GM19397 (cell line): Measurements from ENCODE around the gene G6PC1.
"Not testable (repeated sequence)": the region's sequence is repeated elsewhere in the genome, so short reads cannot be mapped to it uniquely, and the experiment has no call there.

ENCODE experiments used
- ATAC-seq: cut with Tn5 transposase; IDR thresholded peaks from one replicate; pipeline ENCODE4 v1.9.1; 2021; ENCODE audit warnings: mild to moderate bottlenecking, moderate library complexity; ENCODE audit not compliant: unreplicated experiment

Gene G6PC1

DNA sequence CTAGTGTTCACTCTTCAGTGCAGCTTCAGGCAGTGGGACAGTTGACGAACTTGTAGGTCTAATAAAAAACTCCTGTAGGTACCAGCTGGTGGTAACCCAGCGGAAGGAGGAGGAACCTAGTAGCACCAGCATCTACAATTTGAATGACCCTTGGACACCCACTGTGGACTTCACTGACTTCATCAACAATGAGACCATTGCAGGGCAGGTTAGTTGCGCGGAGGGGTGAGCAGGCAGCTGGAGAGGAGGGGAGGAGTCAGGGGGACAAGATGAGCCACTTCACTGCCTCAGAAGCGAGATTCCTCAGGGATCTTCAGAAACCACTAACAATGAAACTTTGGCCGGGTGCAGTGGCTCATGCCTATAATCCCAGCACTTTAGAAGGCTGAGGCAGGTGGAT lies 27.3 kb upstream of the G6PC1 start:
- ATAC-seq: no peak

DNA sequence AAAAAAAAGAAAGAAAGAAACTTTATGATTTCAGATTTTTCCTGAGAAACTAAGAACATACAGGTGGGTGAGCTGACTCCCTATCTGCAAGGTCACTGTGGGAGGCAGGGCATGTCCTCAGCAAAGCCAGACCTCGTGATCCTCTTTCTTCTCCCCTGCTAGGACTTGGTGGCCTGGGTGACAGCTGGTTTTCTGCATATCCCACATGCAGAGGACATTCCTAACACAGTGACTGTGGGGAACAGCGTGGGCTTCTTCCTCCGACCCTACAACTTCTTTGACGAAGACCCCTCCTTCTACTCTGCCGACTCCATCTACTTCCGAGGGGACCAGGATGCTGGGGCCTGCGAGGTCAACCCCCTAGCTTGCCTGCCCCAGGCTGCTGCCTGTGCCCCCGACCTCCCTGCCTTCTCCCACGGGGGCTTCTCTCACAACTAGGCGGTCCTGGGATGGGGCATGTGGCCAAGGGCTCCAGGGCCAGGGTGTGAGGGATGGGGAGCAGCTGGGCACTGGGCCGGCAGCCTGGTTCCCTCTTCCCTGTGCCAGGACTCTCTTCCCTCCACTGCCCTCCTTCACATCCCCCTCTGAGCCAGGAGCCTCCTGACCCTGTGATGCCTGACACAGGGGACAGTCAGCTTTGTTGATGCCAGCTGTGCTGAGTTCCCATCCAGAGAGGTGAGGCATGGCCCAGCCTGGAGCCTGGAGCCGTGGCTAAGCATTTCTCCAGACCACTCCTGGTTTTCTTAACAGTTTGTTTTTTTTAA lies 26.5 kb upstream of the G6PC1 start:
- not testable (repeated sequence) for ATAC-seq

DNA sequence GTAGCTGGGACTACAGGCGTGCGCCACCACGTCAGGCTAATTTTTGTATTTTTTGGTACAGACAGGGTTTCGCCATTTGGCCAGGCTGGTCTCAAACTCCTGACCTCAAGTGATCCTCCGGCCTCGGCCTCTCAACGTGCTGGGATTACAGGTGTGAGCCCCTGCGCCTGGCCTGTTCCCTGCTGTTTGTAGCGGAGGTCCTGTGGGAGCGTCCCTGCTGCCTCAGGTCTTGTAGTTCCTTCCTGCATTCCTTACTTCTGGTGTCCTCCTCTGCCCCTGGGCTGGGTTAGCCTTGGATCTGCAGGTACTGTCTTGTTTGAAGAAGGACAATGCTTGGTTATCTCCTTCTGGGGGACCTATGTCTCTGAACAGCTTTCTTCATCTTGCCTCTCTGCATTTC lies 23.6 kb upstream of the G6PC1 start:
- no peak for ATAC-seq

DNA sequence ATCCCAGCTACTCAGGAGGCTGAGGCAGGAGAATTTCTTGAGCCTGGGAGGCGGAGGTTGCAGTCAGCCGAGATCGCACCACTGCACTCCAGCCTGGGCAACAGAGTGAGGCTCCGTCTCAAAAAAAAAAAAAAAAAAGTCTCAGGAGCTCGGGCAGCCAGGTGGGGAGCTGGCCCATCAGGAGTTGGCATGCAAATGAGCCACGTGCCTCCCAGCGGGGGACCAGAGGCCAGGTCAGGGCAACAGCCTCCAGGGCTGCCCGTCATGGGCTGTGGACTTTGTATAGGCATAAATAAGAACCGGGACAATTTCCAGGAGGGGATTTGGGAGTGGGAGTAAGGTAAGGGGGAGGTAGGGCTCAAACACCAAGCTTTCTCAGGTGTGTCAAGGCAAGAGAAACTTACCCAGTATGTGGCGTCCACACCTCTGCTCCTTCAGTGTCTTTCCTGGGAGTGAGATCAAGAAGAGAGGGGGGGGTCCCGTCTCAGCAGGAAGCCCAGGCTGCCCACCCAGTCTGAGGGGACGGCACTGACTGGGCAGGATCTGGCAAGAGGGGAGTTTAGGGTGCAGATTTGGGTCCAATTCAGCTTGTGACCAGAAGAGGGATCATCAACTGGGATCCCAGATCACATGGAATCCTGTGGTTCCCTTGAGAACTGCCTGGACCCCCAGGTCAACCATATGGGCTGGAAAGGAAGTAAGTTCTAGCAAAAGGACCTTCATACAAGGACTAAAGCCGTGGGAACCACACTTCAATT lies 22.3 kb upstream of the G6PC1 start:
- ATAC-seq: no peak

DNA sequence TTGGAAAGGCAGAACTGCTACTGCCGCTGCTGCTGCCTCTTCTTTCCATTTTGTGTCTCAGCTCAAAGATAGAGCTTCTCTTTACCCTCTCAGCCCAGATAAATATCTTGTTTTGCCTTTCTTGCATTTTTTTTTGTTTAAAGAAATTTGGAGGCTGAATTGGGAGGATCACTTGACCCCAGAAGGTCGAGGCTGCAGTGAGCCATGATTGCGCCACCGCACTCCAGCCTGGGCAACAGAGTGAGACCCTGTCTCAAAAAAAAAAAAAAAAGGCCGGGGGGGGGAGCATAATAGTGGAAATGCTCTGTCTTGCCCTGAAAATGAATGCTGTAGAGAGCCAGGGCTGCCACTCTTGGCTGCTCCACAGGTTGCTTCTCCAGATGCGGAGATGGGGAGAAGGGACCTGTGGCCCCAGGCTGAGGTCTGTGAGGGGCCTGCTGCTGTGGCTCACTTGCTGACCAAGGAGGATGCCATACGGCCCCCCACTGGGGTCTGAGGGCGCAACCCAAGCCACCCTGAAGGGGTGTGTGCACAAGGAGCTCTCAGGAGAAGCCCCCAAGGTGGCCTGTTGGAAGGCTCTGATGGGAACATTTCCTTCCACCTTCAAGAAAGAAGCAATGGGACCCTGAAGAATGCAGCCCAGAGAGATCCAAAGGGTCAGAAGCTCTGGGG lies 21.5 kb upstream of the G6PC1 start:
- no peak for ATAC-seq

DNA sequence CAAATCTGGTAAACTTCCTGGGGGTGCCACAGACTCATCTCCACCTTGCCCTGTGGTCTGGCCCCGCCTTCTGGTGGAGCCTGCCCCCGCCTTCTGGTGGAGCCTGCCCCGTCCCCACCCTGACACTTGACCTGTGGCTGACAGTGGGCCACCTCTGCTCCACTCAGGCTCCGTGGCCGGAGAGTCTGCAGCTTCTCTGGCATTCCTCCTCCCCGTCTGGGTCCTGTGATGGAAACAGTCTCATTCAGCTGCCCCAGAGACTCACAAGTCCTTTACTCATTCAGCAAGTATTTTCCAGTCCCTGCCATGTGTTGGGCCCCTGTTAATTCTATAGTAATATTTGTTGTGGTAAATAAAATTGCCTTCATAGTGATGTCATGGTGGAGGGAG lies 21.0 kb upstream of the G6PC1 start:
- no peak for ATAC-seq

DNA sequence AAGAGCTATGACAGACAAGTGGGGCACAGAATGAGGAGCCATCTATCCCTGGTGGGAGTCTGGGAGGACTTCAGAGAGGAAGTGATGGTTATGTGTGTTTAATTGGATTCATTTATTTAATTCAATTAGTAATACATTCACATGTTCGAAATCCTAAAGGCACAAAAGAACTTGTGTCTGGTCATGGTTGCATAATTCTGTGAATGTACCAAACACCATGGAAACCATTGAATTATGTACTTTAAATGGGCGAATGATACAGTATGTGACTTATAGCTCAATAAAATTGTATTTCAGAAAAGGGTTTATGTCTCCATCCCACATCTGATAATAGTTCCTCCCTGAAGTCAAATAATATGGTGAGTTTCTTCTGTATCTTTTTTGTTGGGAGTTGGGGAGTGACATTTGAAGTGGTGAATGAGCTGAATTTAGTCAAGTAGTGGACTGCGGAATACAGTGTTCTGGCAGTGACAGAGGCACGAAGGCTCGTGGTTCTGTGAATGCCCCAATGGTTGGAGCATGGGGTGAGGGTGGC lies 19.8 kb upstream of the G6PC1 start:
- ATAC-seq: no peak

DNA sequence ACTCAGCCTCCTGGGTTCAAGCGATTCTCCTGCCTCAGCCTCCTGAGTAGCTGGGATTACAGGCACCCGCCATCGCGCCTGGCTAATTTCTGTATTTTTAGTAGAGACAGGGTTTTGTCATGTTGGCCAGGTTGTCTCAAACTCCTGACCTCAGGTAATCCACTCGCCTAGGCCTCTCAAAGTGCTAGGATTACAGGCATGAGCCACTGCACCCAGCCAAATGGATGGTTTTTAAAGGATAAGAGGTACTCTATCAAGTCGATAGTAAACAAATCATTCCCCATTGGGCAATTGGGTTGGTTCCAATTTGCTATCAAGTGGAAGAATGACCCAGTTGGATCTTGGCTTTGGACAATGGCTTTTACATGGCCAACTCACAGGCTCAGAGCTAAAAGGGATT lies 18.9 kb upstream of the G6PC1 start:
- ATAC-seq: not testable (repeated sequence)

DNA sequence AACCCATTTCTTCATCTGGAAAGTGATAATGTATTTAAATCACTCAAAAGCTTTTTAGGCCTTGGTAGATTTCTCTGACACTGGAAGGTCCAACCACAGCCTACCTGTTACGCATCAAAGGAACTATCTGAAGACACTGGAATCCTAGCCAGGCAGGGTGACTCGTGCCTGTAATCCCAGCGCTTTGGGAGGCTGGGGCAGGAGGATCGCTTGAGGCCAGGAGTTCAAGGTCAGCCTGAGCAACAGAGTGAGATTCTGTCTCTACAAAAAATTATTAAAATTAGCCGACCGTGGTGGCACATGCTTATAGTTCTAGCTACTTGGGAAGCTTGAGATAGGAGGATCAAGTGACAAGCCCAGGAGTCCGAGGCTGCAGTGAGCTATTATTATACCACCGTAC lies 18.4 kb upstream of the G6PC1 start:
- ATAC-seq: no peak

DNA sequence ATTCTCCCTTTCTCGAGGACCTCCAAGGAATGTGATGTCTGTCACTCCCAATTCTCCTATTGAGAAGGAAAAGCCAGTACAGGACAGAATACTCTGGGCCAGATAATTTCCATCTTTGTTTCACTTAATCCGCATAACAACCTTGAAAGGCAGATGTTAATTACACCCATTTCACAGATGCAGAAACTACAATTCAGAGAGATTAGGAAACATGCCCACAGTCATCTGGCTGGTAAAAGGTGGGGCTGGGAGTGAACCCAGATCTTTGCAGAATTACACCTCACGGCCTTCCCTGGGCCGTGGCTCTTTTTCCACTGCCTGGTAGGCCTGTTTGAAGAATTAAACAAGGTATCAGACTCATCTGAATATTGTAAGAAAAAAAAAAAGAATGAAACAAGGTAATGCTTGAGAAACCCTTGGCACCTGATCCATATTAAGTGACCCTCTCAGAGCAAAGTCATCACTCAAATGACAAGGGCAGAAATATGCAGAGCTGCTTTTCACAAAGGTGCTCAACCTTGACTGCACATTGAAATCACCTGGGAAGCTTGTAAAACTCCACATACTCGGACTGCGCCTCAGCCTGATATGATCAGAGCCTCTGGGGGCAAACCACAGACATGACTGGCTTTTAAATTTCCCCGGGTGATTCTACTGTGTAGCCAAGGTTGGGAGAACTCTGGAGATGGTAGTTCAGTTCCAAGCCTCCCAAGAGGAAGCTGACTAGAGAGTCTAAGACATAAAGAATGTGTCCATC lies 16.6 kb upstream of the G6PC1 start:
- ATAC-seq: no peak

DNA sequence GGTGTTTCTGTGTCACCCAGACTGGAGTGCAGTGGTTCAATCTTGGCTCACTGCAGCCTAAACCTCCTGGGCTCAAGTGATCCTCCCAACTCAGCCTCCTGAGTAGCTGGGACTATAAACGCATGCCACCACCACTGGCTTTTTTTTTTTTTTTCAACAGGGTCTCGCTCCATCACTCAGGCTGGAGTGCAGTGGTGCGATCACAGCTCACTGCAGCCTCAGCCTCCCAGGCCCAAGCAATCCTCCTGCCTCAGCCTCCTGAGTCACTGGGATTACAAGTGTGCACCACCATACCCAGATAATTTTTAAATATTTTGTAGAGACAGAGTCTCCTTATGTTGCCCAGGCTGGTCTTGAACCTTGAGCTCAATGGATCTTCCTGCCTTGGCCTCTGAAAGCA lies 14.8 kb upstream of the G6PC1 start:
- ATAC-seq: not testable (repeated sequence)

DNA sequence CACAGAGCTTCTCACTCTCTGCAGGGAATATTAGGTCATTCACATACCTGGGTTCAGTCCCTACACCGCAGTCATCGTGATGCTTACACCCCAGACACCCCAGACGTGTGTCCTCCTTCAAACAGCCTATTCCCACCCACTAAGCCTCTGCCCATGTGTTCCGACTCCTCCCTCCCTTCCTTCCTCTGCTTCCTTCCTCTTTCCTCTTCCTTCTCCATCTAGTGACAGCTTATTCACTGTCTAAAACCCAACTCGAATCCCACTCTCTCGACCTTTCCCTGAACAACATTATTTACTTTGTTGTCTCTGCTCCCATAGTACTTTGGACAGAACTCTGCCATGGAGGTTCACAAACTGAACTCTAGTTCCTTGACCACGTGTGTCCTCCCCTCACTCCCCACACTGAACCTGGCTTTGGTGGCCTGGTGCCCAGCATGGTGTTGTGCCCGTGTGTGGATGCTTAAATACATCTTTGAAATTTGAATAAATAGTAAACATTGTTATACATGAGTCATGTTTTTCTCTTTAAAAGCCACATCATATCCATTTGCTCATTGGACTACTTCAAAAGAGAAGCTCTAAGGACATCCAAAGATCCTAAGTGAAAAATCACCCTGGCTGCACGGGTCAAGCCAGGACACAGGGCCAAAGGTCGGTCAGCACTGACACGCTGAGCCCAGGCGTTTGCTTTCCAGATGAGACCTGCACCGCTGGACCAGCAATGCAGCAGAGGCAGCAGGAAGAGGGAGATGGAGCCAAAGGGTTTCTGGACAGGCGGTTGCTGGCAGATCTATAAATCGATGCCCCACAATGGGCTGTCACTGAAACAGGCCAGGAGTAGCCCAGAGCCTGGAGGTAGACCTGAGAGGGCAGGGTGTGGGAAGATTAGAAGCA lies 14.1 kb upstream of the G6PC1 start:
- no peak for ATAC-seq

DNA sequence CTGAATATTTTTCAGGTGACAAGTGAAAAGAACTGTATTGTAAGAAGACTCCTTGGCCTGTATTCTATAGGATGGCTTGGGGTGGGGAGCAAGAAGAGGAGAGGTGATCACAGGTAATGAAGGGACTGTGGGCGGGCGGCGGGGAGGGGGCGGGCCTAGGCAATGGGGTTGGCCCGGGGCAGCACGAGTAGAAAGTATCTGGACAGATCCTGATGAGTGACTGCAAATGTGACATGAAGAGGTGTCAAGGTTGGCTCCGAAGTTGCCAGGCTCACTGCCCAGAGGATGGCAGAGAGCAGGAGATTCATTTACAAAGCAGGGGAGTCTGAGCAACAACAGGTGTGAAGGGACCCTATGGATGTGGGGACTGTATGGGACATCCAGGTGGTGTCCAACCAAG lies 10.8 kb upstream of the G6PC1 start:
- ATAC-seq: no peak

DNA sequence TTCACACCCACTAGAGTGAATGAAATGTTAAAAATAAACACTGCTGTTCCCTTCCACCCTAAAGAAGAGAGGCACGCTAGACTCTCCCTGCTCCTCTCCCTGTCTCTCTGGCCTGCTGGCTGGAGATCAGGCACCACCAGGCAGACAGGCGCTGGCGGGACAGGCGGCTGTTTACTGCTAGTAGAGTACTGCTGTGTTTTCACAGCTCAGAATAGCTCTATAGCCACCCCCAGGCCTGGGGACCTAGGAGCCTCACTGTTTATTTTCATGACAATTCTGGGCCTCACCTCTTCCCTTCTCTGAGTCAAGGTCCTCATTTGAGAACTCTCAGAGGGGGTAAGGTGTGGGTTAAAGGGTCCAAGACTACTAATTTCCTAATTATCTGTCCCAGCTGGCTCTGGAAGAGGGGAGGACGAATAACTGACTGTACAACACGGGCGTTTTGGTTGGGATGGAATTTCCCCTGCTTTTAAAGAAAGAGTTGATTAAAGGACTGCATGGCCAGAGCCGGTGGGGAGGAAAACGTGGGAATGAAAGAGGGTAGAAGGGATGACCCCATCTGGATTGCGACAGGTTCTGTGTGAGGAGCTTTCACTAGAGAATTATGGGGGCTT lies 9.0 kb upstream of the G6PC1 start:
- no peak for ATAC-seq

DNA sequence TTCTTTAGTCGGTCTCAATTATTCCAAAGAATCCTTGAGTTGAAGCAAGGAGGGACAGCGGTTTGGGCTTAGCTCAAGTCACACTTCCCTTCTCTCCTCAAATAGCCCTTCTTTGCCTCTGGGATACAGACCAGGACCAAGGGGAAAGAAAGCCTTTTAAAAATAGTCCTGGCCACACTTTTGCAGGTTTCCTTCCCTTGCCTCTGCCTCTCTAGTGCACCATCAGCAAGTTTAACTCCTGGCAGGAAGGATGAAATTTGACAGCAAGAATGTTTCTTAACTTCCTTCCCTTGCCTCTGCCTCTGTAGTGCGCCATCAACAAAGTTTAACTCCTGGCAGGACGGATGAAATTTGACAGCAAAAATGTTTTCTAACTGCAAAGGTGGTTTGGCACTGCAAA lies 7.2 kb upstream of the G6PC1 start:
- ATAC-seq: no peak

DNA sequence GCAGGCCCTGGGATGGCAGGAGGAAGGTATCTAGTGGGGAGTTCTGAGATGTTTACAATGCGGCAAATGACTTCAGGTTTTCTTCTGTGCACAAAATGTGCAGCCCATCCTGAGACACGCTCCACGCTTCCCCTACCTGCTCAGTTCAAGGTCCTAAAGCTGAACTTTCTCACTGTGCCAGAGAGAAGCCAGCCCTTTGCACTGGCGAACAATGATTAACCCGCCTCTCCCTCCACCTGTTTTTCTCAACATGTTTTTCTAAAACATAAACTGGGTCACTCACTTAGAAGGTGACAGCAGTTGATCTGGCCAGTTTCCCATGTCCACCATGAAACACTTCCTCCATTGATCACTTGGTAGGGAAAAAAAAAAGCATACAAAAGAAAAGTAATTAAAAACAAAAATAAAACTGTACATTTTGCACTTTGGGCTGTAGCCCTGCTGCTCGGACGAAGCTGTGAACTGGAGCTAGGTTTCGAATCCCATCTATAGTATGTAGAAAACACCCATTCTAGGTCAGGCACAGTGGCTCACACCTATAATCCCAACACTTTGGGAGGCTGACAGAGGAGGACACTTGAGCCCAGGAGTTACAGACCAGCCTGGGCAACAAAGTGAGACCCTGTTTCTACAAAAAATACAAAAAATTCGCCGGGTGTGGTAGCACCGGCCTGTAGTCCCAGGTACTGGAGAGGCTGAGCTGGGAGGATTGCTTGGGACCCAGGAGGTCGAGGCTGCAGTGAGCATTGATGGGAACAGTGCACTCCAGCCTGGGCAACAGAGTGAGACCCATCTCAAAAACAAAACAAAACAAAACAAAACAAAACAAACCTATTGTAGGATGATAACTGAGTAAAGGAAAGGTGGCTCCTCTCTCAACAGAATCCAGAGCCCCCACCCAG lies 6.1 kb upstream of the G6PC1 start:
- ATAC-seq: no peak

DNA sequence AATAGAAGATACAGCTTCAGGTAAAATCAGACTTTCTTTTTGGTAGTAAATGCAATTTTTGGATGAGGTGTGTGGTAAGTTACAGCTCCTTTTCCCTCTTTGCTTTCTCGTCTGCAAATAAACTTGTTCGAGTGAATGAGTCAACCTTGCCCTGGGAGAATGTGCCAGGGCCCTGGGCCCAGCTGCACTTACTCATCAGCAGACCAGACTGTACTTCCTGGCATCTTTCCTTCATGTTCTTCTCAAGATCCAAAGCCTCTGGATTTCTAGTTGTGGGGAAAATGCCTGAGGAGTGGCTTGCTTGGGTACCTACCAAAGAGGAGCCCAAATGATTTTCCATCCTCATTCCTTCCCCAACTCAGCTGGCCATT lies 5.4 kb upstream of the G6PC1 start:
- ATAC-seq: no peak

DNA sequence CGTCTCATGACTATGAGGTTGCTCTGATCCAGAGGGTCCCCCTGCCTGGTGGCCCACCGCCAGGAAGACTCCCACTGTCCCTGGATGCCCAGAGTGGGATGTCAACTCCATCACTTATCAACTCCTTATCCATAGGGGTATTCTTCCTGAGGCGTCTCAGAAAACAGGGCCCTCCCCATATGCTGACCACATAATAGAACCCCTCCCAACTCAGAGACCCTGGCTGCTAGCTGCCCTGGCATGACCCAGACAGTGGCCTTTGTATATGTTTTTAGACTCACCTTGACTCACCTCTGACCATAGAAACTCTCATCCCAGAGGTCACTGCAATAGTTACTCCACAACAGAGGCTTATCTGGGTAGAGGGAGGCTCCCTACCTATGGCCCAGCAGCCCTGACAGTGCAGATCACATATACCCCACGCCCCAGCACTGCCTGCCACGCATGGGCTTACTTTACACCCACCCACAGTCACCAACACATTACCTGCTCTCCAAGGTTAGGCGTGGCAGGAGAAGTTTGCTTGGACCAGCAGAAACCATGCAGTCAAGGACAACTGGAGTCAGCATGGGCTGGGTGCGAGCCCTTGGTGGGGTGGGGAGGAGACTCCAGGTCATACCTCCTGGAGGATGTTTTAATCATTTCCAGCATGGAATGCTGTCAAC lies 2.3 kb upstream of the G6PC1 start:
- ATAC-seq: no peak
